Muscle layer of duodenum (tissue), 2 donors: ENCODE results near the gene HACD2.

Source experiments
- H3K27ac ChIP-seq: one replicate; pipeline ENCODE4 v1.7.0; 2013; ENCODE audit warnings: mild to moderate bottlenecking, low read length
- H3K27me3 ChIP-seq: one replicate; pipeline ENCODE4 v1.7.0; 2013; ENCODE audit warnings: low read depth, mild to moderate bottlenecking, control low read depth, low read length
- H3K36me3 ChIP-seq, 2 donors: one replicate each; pipeline ENCODE4 v1.7.0; 2013; ENCODE audit warnings: low read length in 2 of 2, control low read depth in 1 of 2, mild to moderate bottlenecking in 1 of 2; ENCODE audit not compliant: insufficient read depth in 2 of 2, control insufficient read depth in 1 of 2
- H3K4me1 ChIP-seq, 2 donors: one replicate each; pipeline ENCODE4 v1.7.0; 2013; ENCODE audit warnings: low read length in 2 of 2, mild to moderate bottlenecking in 2 of 2, control low read depth in 1 of 2, moderate library complexity in 1 of 2; ENCODE audit not compliant: insufficient read depth in 2 of 2, control insufficient read depth in 1 of 2
- H3K4me3 ChIP-seq, 2 donors: one replicate each; pipeline ENCODE4 v1.7.0; 2013; ENCODE audit warnings: low read length in 2 of 2, low read depth in 1 of 2, mild to moderate bottlenecking in 1 of 2
- H3K9me3 ChIP-seq, 2 donors: one replicate each; pipeline ENCODE4 v1.7.0; 2013; ENCODE audit warnings: low read length in 2 of 2, control low read depth in 1 of 2, mild to moderate bottlenecking in 1 of 2; ENCODE audit not compliant: control insufficient read depth in 1 of 2
- donor health status: healthy.

HACD2 gene

DNA sequence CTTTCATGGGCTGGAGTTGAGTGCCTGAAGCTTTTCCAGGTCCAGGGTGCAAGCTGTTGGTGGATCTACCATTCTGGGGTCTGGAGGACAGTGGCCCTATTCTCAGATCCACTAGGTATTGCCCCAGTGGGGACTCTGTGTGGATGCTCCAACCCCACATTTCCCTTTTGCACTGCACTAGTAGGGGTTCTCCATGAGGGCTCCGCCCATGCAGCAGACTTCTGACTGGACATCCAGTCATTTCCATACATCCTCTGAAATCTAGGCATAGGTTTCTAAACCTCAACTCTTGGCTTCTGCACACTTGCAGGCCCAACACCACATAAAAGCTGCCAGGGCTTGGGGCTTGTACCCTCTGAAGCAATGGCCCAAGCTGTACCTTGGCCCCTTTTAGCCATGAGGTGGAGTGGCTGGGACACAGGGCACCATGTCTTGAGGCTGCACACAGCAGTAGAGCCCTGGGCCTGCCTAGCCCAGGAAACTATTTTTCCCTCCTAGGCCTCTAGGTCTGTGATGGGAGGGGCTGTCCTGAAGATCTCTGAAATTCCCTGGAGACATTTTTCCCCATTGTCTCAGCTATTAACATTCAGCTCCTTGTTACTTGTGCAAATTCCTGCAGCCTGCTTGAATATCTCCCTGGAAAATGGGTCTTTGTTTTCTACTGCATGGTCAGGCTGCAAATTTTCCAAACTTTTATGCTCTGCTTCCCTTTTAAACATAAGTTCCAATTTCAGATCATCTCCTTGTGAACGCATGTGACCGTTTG, 6.0 kb upstream of the HACD2 start:
- Histone ChIP-seq H3K27ac (no peak overlapping the region), H3K9me3 (peaks cover 0 to 6% of the 10 kb centered on the region in 2 donors), H3K4me1 (peaks cover 6 to 10% of the 10 kb centered on the region in 2 donors), H3K4me3 (no peak overlapping the region), H3K36me3 (peaks cover 0 to under 1% of the 10 kb centered on the region in 2 donors), H3K27me3 (no peaks in the 10 kb centered on the region)

DNA sequence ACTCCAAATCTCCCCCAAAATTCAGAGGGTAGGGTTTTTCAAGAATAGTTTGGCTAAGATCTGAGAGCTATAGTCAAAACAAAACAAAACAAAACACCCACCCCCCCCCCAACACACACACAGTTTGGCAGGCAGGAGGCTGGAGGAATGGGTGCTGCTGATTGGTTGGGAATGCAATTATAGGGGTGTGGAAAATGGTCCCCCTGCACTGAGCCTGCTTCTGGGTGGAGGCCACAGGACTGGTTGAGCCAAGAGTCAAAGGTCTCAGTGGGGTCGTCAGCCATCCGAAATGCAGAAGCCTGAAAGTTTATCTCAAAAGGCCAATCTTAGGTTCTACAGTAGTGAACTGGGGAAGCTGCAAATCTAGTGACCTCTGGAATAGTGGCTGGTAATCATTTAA, 2.5 kb upstream of the HACD2 start:
- Histone ChIP-seq H3K27me3 (no peaks in the 10 kb centered on the region), H3K4me3 (no peak overlapping the region), H3K27ac (no peak overlapping the region), H3K9me3 (peaks cover 0 to 6% of the 10 kb centered on the region in 2 donors), H3K4me1 (peaks cover 6 to 24% of the 10 kb centered on the region in 2 donors), H3K36me3 (peaks cover 0 to 9% of the 10 kb centered on the region in 2 donors)

DNA sequence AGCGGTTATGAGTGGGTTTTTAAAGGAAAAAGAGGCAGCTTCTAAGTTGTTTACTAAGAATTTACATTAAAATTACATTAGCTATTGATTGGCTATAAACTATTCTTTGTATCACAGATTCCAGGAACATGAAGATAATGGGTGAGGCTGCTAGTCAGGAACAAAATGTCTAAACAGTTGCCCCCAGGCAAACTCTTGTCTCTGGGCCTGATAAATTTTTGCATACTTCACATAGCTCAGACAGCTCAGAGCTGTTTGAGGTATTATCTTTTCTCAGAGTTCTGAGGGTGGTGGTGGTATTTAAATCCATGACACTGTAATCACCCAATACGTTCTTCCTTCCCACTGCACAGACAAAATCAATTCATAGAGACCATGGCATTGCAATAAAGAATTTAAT, 2.1 kb upstream of the HACD2 start:
- Histone ChIP-seq H3K27ac (no peak overlapping the region), H3K4me1 (peaks cover 6 to 24% of the 10 kb centered on the region in 2 donors), H3K4me3 (no peak overlapping the region)

DNA sequence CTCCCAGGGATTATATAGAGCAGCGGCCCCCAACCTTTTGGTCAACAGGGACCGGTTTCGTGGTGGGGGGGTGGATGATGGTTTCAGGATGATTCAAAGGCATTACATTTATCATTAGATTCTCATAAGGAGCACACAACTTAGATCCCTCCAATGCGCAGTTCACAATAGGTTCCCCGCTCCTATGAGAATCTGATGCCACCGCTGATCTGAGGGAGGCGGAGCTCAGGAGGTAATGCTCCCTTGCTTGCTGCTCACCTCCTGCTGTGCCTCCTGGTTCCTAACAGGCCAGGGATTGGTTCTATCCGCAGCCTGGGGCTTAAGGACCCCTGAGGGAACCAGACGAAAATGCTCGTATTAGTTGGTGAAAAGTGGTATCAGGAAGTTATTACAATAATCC, 1.3 kb upstream of the HACD2 start:
- Histone ChIP-seq H3K36me3 (peaks cover 5 to 13% of the 10 kb centered on the region in 2 donors), H3K27ac (peak overlapping the region; percentile 89), H3K4me1 (peaks cover 6 to 24% of the 10 kb centered on the region in 2 donors), H3K9me3 (peaks cover 0 to 6% of the 10 kb centered on the region in 2 donors), H3K4me3 (peak overlapping the region; percentile 98), H3K27me3 (no peaks in the 10 kb centered on the region)

More for the DNA sequence above, 2.1 kb upstream of the HACD2 start:
- Histone ChIP-seq H3K27me3 (no peaks in the 10 kb centered on the region), H3K9me3 (peaks cover 0 to 6% of the 10 kb centered on the region in 2 donors), H3K36me3 (peaks cover 0 to 9% of the 10 kb centered on the region in 2 donors)

DNA sequence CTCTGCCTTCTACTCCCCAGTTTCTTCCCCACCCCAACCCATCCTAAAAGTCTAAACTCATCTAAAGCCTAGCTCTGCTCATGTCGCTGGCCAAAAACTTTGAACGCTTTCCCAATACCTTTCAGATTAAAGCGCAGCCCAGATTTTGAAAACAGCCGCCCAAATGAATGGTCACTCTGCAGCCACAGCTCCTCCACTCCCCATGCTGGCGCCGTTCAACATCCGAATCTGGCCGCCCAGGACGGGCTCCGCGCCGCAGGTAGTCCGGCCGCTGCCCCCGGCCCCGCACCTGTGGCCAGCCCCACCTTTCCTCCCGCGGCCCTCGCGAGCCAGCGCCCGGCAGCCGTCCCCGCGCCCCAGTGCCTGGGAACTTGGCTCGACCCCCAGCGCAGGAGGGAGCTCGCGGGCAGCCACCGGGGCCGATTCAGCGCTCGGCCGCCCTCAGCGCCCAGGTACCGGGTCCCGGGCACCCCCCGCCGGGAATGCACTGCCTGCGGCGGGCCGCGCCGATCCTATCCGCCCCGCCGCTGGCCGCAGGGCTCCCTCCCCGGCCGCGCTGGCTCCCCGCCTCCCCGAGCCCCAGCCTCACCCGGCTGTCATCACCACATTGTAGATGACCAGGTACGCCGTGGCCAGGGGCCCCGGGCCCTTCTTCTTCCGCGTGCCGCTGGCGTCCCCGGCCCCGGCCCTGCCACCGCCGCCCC, 417 bp downstream of the HACD2 start:
- peak overlapping the region; percentile 8 for H3K27ac ChIP-seq
- peak overlapping the region; percentile 75 to 98 for H3K4me3 ChIP-seq
- H3K27me3 ChIP-seq, result no peaks in the 10 kb centered on the region
- H3K36me3 ChIP-seq, result peaks cover 6 to 26% of the 10 kb centered on the region in 2 donors
- H3K4me1 ChIP-seq, result peaks cover 6 to 24% of the 10 kb centered on the region in 2 donors
- H3K9me3 ChIP-seq, result no peaks in the 10 kb centered on the region

DNA sequence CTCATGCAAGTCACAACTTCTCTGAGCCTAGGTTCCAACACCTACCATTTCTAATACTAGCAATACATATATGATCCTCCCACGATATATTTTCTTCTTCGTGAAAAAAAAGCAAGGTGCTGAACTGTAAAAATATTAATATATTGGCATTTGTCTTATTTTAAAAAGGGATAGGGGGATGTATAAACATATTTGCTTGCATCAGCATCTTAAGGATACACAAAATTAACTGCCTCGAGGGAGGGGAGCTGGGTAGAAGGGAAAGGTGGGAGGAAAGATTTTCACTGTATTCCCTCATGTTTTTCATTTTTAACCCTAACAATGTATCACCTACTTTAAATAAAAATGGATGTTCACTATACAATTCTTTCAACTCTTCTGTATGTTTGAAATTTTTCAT, 1.3 kb downstream of the HACD2 start:
- Histone ChIP-seq H3K4me1 (peaks cover 6 to 24% of the 10 kb centered on the region in 2 donors), H3K9me3 (no peaks in the 10 kb centered on the region), H3K27me3 (no peaks in the 10 kb centered on the region), H3K36me3 (peaks cover 6 to 31% of the 10 kb centered on the region in 2 donors), H3K4me3 (peak overlapping the region in 1 of 2 donors; percentile 75), H3K27ac (no peak overlapping the region)

DNA sequence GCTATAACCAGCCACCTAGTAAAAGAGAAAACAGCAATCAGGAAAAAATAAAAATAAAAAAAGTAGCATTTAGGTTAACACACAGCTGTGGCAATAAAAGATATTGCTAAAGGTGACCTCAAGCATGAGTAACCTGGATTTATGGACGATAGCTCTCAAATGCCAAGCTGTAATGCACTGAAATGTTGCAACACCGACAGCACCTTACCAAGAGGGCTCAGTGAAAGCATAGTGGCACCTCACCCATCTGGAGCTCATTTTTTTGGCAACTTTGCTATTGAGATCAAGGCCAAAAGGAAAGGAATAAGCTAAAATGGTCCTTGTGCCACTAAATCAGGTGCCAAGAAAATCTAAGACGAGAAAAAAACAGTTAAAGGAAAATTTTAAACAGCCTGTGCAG, 2.5 kb downstream of the HACD2 start:
- Histone ChIP-seq H3K9me3 (no peaks in the 10 kb centered on the region), H3K27ac (no peak overlapping the region), H3K27me3 (no peaks in the 10 kb centered on the region), H3K4me3 (no peak overlapping the region), H3K36me3 (peaks cover 6 to 34% of the 10 kb centered on the region in 2 donors), H3K4me1 (peaks cover 6 to 24% of the 10 kb centered on the region in 2 donors)

DNA sequence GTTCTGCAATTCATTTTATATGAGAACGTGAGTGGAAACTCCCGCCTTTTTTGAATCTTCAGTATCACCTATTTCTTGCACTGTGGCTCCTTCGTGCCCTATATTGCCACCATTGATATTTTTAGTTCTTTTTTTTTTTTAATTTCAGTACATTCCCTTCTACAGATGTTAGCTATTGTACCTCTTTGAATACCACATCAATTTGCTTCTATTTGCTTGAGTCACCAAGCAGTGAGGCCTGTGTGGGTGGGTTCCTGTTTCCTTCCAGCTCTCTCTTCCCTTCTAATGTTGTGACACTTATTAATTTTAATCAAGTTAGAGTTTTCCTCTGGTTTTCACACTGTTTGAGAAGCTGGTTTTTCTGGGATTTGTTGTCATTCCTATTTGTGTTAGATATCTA, 8.7 kb downstream of the HACD2 start:
- H3K4me1 ChIP-seq, result no peaks in the 10 kb centered on the region
- H3K9me3 ChIP-seq, result no peaks in the 10 kb centered on the region
- no peak overlapping the region for H3K27ac ChIP-seq
- H3K4me3 ChIP-seq, result no peak overlapping the region
- peaks cover 1 to 28% of the 10 kb centered on the region in 2 donors for H3K36me3 ChIP-seq
- no peaks in the 10 kb centered on the region for H3K27me3 ChIP-seq

DNA sequence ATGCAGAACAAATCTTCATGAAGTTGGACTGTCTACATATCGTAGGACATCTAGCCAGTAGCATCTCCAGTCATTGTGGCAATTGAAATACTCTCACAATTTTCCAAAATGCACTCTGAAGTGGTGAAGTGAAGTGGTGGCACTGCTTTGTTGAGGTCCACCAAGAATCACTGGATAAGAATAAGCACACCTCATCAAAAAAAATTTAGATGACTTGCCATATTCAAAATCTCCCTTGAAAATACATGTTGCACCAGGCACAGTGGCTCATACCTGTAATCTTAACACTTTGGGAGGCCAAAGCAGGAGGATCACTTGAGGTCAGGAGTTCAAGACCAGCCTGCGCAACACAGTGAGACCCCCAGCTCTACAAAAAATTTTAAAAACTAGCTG, 12.9 kb downstream of the HACD2 start:
- no peak overlapping the region for H3K4me3 ChIP-seq
- H3K36me3 ChIP-seq, result peaks cover 4 to 7% of the 10 kb centered on the region in 2 donors
- H3K9me3 ChIP-seq, result no peaks in the 10 kb centered on the region
- no peaks in the 10 kb centered on the region for H3K27me3 ChIP-seq
- H3K4me1 ChIP-seq, result no peaks in the 10 kb centered on the region
- no peak overlapping the region for H3K27ac ChIP-seq

DNA sequence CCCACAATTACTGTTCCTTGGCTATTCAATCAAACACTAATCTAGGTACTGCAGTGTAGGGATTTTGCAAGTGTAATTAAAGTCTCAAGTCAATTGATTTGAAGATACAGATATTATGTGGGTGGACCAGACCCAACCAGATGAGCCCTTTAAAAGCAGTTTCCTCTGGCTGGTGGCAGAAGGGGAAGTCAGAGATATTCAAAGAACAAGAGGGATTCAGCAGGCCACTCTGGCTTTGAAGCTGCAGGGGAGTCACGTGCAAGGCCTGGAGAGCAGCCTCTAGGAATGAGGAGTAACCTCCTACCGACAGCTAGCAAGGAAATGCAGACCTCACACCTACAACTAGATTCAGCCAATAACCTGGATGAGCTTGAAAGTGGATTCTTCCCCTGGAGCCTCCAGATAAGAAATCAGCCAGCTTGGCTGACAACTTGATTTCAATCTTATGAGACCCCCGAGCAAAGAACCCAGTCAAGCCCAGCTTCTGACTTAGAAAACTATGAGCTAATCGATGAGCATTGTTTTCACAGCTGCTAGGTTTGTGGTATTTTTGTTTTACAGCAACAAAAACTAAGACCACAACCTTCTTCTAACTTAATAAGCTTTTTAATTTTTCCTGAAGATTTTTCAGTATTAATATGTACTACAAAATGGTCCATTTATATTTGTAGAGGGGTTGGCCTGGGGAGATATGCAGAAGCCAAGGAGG, 13.4 kb downstream of the HACD2 start:
- Histone ChIP-seq H3K4me3 (no peak overlapping the region), H3K27ac (no peak overlapping the region), H3K27me3 (no peaks in the 10 kb centered on the region), H3K36me3 (peaks cover 4 to 7% of the 10 kb centered on the region in 2 donors), H3K4me1 (no peaks in the 10 kb centered on the region), H3K9me3 (no peaks in the 10 kb centered on the region)

DNA sequence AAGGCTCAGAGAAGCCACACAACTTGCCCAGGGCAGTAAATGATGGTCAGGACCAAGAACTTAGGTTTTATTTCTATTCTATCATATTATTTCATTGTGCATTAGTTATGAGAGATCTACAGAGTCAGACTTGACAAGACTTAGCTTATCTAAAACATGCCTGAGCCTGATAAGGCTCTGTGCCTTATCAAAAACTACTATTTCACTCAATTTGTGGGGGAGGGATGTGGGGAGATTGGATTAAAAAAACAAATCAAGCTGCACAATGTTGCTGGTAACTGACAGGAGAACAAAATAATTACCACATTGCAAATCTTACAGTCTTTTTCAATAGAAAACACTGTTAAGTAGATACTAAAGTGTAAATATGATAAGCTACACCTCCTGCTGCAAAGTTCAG, 16.0 kb downstream of the HACD2 start:
- peaks cover 4 to 14% of the 10 kb centered on the region in 2 donors for H3K36me3 ChIP-seq
- no peak overlapping the region for H3K27ac ChIP-seq
- H3K9me3 ChIP-seq, result no peaks in the 10 kb centered on the region
- no peaks in the 10 kb centered on the region for H3K4me1 ChIP-seq
- no peaks in the 10 kb centered on the region for H3K27me3 ChIP-seq
- no peak overlapping the region for H3K4me3 ChIP-seq
